GM10266 (cell line): ENCODE results near the gene ERCC6L2.

Experiments used
- DNase-seq: peaks from one replicate; pipeline ENCODE4 v3.0.0; 2012; ENCODE audit errors: extremely low spot score
- TF ChIP-seq, protein P1 (sequence below): IDR thresholded peaks from 2 replicates; pipeline ENCODE4 v1.5.1; 2012; ENCODE audit warnings: mild to moderate bottlenecking, low read depth; ENCODE audit not compliant: control insufficient read depth, insufficient read depth; ENCODE audit errors: missing control alignments

Gene ERCC6L2

DNA sequence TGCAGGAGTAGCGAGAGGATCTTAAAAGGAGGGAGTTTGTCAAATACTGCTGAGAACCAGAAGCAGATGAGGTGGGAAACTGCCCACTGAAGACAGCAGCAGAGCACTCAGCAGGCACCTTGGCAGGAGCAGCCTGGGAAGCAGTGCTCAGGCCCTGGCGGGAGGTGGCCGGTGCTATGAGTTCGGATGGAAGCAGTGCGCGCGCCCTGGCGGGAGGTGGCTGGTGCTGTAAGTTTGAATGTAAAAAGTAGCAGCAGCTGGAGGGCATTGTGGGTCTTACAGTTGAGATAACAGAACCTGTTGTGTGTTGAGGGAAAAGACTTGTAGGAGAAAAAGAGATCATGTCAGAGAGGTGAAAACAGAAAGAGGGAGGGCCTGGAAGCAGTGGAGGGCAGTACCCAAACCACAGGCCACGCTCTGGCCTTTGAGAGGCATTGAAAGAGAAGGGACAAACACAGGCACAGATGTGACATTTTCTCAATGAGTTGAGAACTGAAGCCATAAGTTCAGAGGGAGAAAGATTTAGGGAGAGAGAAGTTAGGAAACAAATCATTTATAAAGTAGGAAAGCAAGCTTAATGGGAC is 130.9 kb downstream of the ERCC6L2 start:
- no peak for DNase-seq

DNA sequence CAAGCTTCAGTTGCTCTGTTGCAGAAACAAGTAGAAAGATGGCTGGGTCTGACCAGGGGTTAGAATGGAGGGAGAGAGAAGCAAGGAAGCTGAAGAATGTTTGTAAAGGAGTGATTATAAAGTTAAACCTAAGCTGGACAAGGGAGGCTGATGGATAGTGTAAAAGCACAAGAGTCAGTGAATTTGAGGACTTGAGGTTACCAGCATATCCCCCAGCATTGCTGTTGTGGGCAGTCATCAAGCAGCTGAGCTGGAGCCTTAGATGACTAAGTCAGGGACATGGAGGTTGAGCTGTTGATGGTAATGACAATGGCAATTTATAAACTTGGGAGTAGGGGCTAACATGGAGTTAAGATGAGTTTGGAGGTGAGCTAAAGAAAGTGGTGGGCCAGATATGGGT is 131.5 kb downstream of the ERCC6L2 start:
- TF ChIP-seq, protein P1, sequence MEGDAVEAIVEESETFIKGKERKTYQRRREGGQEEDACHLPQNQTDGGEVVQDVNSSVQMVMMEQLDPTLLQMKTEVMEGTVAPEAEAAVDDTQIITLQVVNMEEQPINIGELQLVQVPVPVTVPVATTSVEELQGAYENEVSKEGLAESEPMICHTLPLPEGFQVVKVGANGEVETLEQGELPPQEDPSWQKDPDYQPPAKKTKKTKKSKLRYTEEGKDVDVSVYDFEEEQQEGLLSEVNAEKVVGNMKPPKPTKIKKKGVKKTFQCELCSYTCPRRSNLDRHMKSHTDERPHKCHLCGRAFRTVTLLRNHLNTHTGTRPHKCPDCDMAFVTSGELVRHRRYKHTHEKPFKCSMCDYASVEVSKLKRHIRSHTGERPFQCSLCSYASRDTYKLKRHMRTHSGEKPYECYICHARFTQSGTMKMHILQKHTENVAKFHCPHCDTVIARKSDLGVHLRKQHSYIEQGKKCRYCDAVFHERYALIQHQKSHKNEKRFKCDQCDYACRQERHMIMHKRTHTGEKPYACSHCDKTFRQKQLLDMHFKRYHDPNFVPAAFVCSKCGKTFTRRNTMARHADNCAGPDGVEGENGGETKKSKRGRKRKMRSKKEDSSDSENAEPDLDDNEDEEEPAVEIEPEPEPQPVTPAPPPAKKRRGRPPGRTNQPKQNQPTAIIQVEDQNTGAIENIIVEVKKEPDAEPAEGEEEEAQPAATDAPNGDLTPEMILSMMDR: no peak
- DNase-seq: no peak

More for the DNA sequence above, 130.9 kb downstream of the ERCC6L2 start:
- TF ChIP-seq, protein P1: no peak

DNA sequence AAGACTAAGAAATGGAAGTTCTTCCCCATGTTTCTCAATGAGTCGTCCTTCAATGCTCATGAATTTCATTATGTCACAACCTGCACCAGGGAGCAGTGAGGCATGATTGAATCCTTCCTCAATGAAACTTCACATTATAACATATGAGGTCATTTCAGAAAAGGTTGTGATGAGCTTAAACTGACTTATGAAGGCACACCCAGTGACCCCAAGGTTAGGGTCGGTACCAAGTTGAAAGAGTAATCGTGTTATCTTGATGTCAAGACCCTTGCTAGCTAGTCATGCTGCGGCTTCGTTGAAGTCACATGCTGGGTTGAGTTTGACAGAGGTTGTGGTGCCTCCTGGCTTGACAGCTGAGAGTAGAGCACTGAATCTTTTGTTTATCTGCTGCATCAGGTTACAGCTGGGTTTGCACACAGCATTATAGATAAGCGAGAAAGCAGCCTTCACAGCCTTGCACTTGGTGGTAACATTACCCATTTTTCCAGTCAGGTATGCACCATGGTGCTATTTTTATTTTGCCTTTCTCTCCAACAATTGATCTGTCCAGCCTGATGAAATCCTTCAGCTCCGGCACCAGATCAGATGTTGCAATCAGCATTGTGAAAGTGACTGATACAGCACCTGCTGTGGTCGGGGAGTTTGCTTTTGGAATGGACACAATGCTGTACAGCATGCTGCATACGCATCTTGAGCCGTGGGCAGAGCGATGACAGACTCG is 133.2 kb downstream of the ERCC6L2 start:
- DNase-seq: no peak
- TF ChIP-seq, protein P1: no peak

DNA sequence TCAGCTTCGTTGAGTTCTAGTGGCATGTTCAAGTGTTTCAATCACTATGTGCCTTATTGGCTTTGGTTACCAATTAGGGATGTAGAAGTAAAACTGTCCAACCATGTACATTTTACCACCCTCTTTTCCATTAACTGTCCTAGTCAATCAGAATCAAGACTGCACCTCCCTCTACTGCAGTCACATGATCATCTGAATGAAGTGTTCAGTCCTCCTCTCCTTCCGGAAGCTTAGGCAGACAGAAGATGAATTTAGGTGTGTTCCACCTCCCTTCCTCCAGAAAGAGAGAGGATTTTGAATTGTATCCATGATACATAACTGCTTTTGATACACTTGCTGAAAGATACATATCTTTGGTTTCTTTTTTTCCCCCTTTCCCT is 133.7 kb downstream of the ERCC6L2 start:
- no peak for DNase-seq
- TF ChIP-seq, protein P1: no peak

DNA sequence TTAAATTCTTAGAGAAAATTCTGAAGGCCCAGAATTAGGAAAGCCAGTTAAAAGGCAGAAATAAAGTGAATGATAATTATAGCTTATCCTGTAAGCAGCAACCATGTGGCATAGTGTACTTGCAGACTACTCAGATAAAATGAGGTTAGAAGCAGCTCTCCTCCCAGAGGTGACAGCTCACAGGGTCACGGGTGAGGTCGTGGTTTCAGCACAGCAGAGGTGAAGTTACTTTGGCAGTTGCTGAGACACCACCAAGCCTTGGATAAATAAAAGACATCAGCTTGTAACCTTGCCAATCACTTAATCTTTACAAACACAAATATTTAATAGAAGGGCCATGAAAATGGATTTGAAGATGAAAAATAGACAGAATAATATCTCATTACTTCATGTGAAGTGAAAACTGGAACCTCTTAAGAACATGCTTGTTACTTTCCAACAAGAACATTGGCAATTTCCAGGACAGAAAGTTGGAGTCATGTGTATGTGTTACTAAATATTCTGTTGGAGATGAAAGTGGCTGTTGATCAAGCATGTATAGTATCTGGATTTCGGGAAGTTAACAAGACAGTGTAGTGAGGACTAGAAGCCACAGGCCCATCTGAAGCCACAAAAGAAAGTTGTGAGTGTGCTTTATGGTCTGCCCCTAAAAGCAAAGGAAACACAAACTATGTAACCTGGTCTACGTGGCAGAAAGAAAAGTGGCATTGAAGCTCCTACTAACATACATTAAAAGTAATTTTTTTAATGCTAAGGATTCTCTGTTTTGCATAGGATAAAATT is 134.4 kb downstream of the ERCC6L2 start:
- peak; percentile 57 for DNase-seq
- TF ChIP-seq, protein P1: no peak

DNA sequence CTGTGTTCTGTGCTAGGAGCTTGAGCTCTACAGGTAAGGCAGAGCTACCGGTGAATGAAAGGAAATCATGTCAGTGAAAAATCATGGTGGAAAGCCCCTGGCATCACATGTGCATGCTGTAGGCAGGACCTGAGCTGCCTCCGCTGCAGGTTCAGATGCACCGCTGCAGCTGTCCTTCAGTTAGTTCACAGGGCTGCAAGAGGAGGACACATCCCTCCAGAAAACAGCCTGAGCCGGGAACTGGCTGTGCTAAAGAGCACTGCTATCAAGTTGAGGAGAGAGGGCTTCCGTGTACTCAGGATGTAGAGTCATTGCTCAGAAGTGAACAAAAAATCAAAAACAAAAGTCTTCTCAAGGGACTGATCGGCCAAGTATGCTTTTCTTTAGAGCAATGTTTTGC is 138.6 kb downstream of the ERCC6L2 start:
- TF ChIP-seq, protein P1: no peak
- DNase-seq: no peak
